Adrenal gland (tissue), 12 donors: ENCODE measurements around the gene CDKAL1. TPM values are rescaled to one million over a fixed set of nuclear protein-coding genes. Genes with fewer than 3 reads are reported as not detected.

Source experiments
- DNase-seq, 7 donors: peaks; one replicate each; pipeline ENCODE4 v3.0.0-alpha.2; 2019 to 2020
- H3K27ac ChIP-seq, 5 donors: fragments of 200-600 bp; sonication (generic) in 4 of 5; 1 replicate in 3 of 5; 2 replicates in 2 of 5; pipeline versions ENCODE4 v1.5.1 to v1.8.0; 2016 to 2020; ENCODE audit warnings: mild to moderate bottlenecking in 1 of 5
- H3K27me3 ChIP-seq: fragments of 200-600 bp; 2 replicates; pipeline ENCODE4 v1.8.0; 2021
- H3K36me3 ChIP-seq, 2 donors: fragments of 200-600 bp; replicated peaks in 1 of 2; 1 replicate in 1 of 2; 2 replicates in 1 of 2; pipeline versions ENCODE4 v1.5.1 to v1.8.0; 2018 to 2022
- H3K4me1 ChIP-seq, 2 donors: fragments of 200-600 bp; replicated peaks in 1 of 2; 1 replicate in 1 of 2; 2 replicates in 1 of 2; pipeline versions ENCODE4 v1.5.1 to v1.8.0; 2018 to 2021
- H3K4me3 ChIP-seq, 4 donors: fragments of 200-600 bp; sonication (generic) in 3 of 4; one replicate each; pipeline ENCODE4 v1.5.1; 2016 to 2018
- H3K9me3 ChIP-seq, 3 donors: fragments of 200-600 bp; sonication (generic) in 1 of 3; replicated peaks in 1 of 3; 1 replicate in 2 of 3; 2 replicates in 1 of 3; pipeline versions ENCODE4 v1.5.1 to v1.8.0; 2016 to 2021
- POLR2A ChIP-seq, 2 donors: fragments of 450-650 bp; IDR thresholded peaks; one replicate each; pipeline ENCODE4 v1.6.1; 2017; ENCODE audit warnings: antibody characterized with exemption in 2 of 2, mild to moderate bottlenecking in 2 of 2, moderate library complexity in 1 of 2
- WGBS, 4 donors: extraction: QIAGEN DNeasy Blood & Tissue Kit in 2 of 4; methylation state at CpG; one replicate each; pipeline versions ENCODE4 v1.1.5 to v1.1.7; 2013 to 2017; 5-methylcytosine and 5-hydroxymethylcytosine counted together
- intact Hi-C, 2 donors: fragments of 100-400 bp; cut with DNase I; formaldehyde crosslinking; loops; one replicate each; pipeline versions ENCODE4 v1.14.1 to v1.15.0; 2022 to 2023
- polyA plus RNA-seq, 3 donors: library from polyadenylated mRNA; stranded (reverse); fragments of 200-250 nt in 2 of 3; fragments of 350-450 nt in 1 of 3; fragmentation: Illumina TruSeq in 1 of 3; extraction: RNeasy Lipid Tissue Mini Kit (QIAGEN cat#74804) in 1 of 3; gene quantifications; one replicate each; pipeline ENCODE4 v1.2.3, GENCODE V29; 2013 to 2014
- total RNA-seq, 9 donors: library from RNA; depleted of rRNA in 4 of 9; stranded (reverse); fragments of >200 nt in 4 of 9; fragments of 120-200 nt in 1 of 9; fragmentation: NEBNext Ultra II Directional in 1 of 9; extraction: Animal tissue kit (Norgen Biotek cat#: 25700) in 1 of 9; gene quantifications; one replicate each; pipeline versions ENCODE4 v1.1.0 to v1.2.4, GENCODE V29; 2013 to 2023
- TF ChIP-seq, protein P1 (sequence below), 6 experiments: fragments of 450-650 bp in 4 of 6; fragments of 200-600 bp in 2 of 6; sonication (generic) in 1 of 6; IDR thresholded peaks; 1 replicate in 5 of 6; 2 replicates in 1 of 6; pipeline versions ENCODE4 v1.5.1 to v1.8.0; 2016 to 2021; ENCODE audit warnings: antibody characterized with exemption in 6 of 6, mild to moderate bottlenecking in 2 of 6, moderate library complexity in 1 of 6
- donor health status: healthy with polysubstance abuse.
- donor health status: Bipolar disorder and iron deficiency.
- donor health status: DM: yes; HTN: yes; CAD: no.
- donor health status: DM: no; HTN: no; CAD: no.
- donor health status: DM: no; HTN: no; CAD: no.
- donor health status: DM: yes; HTN: yes; CAD: no.

The CDKAL1 gene
- total and polyA plus RNA-seq, 12 donors = 3.9 to 21.1 (median 10.6) TPM

DNA sequence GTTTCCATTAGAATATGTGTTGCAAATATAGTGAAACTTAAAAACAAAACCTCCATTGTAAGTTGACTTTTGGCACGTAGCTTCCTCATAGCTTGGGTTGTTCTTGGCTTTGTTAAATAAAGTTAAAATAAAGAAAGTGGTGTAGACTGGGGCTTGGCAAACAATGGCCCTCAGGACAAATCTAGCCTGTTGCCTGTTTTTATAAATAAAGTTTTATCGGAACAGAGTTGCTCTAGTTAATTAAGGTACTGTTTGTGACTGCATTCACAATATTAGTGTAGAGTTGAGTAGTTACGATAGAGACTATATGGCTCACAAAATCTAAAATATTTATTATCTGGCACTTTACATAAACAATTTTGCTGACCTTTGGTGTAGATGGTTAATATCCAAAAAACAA, 168.8 kb downstream of the CDKAL1 start:
- 95 to 98% (median 96%) methylated on average over 3 of the region's 3 CpGs for WGBS, 4 donors
- Histone ChIP-seq H3K9me3 (no peaks in the 10 kb centered on the region), H3K4me3 (no peak overlapping the region), H3K27ac (no peak overlapping the region), H3K4me1 (no peaks in the 10 kb centered on the region), H3K36me3 (no peaks in the 10 kb centered on the region), H3K27me3 (no peaks in the 10 kb centered on the region)
- intact Hi-C loops = no loop called here
- DNase-seq = no peak
- TF ChIP-seq, protein P1, sequence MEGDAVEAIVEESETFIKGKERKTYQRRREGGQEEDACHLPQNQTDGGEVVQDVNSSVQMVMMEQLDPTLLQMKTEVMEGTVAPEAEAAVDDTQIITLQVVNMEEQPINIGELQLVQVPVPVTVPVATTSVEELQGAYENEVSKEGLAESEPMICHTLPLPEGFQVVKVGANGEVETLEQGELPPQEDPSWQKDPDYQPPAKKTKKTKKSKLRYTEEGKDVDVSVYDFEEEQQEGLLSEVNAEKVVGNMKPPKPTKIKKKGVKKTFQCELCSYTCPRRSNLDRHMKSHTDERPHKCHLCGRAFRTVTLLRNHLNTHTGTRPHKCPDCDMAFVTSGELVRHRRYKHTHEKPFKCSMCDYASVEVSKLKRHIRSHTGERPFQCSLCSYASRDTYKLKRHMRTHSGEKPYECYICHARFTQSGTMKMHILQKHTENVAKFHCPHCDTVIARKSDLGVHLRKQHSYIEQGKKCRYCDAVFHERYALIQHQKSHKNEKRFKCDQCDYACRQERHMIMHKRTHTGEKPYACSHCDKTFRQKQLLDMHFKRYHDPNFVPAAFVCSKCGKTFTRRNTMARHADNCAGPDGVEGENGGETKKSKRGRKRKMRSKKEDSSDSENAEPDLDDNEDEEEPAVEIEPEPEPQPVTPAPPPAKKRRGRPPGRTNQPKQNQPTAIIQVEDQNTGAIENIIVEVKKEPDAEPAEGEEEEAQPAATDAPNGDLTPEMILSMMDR (IDR thresholded peaks at IDR 0.05) = no peak
- TF ChIP-seq POLR2A (IDR thresholded peaks at IDR 0.05) = no peak

DNA sequence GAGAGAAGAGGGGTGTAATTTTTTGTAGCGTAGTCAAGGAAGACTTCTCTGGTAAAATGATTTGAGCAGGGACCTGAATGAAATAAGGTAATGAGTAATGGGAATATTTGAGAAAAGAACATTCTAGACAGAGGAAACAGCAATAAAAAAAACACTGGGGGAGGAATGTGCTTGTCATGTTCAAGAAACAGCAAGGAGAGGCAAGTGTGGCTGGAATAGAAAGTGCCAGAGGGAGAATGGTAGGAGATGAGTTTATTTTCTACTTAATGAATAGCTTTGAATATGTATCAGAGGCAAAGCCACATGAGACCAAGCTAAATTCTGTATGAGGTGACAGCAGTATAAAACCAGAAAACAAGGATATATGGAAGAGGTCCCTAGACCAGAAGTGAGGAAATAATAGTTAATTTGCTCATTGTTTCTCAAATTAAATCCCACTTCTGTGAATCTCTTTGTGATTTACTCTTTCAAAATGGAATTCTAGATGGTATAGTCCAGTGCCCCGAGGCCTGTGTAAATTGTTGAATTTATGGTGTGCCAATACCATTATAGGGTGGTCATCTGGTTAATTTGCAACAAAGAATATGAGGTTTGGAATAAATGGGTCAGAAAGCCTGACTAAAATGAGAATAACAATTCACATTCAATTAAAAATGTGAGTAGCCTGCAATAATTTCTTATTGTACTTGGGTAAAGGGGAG, 170.2 kb downstream of the CDKAL1 start:
- Histone ChIP-seq H3K27ac (no peak overlapping the region), H3K36me3 (no peaks in the 10 kb centered on the region), H3K4me1 (no peaks in the 10 kb centered on the region), H3K9me3 (no peaks in the 10 kb centered on the region), H3K27me3 (no peaks in the 10 kb centered on the region), H3K4me3 (no peak overlapping the region)
- no peak for TF ChIP-seq POLR2A (IDR thresholded peaks at IDR 0.05)
- TF ChIP-seq, protein P1 (IDR thresholded peaks at IDR 0.05) = no peak
- intact Hi-C loops = no loop called here
- DNase-seq = no peak
- 91 to 95% (median 93%) methylated on average over 2 of the region's 2 CpGs for WGBS, 4 donors

- no peaks in the 10 kb centered on the region for H3K9me3 ChIP-seq
- no peak overlapping the region for H3K4me3 ChIP-seq
- no peaks in the 10 kb centered on the region for H3K4me1 ChIP-seq
- no peak for DNase-seq
- H3K27me3 ChIP-seq = no peaks in the 10 kb centered on the region
- no peak overlapping the region for H3K27ac ChIP-seq
- no peak for TF ChIP-seq POLR2A (IDR thresholded peaks at IDR 0.05)
- TF ChIP-seq, protein P1 (IDR thresholded peaks at IDR 0.05) = no peak
- intact Hi-C loops = no loop called here
- no peaks in the 10 kb centered on the region for H3K36me3 ChIP-seq
- WGBS, 4 donors = 74 to 98% (median 84%) methylated on average over 4 to 5 of the region's 5 CpGs
Measured at GRCh38 chr6:20705741-20706140, 171.5 kb downstream of the CDKAL1 start.

GRCh38 chr6:20706238-20706938, 172.1 kb downstream of the CDKAL1 start:
- no peaks in the 10 kb centered on the region for H3K4me1 ChIP-seq
- 94 to 100% (median 100%) methylated on average over 1 of the region's 1 CpG for WGBS, 4 donors
- intact Hi-C loops = no loop called here

More at GRCh38 chr6:20706238-20706938, 172.1 kb downstream of the CDKAL1 start:
- Histone ChIP-seq H3K9me3 (no peaks in the 10 kb centered on the region), H3K27ac (no peak overlapping the region), H3K36me3 (no peaks in the 10 kb centered on the region), H3K27me3 (no peaks in the 10 kb centered on the region), H3K4me3 (no peak overlapping the region)
- TF ChIP-seq, protein P1 (IDR thresholded peaks at IDR 0.05) = no peak
- TF ChIP-seq POLR2A (IDR thresholded peaks at IDR 0.05) = no peak
- no peak for DNase-seq
